ENCODE measurements around the gene CT47B1. TPM values are rescaled to one million over a fixed set of nuclear protein-coding genes. Genes with fewer than 3 reads are reported as not detected.

CT47B1 gene
- total RNA-seq, 1 donor from 2014 or later: not detected

- Histone ChIP-seq H3F3A (ENCODE audit: low read depth) (no peaks in the 10 kb centered on the region), H3K4me1 (no peaks in the 10 kb centered on the region), H3K9me3 (ENCODE audit: low read depth) (no peaks in the 10 kb centered on the region), H3K27me3 (peaks cover 96% of the 10 kb centered on the region), H2AFZ (replicated peaks) (no peak overlapping the region), H3K27ac (no peak overlapping the region), H3K4me3 (no peak overlapping the region), H3K36me3 (no peaks in the 10 kb centered on the region), H3K79me2 (ENCODE audit: low read depth) (no peaks in the 10 kb centered on the region), H3K4me2 (no peak overlapping the region), H4K20me1 (ENCODE audit: low read depth) (no peaks in the 10 kb centered on the region), H3K9ac (no peak overlapping the region)
- H3K27ac Mint-ChIP-seq: no peak overlapping the region
- peaks cover 2% of the 10 kb centered on the region for H3K9me3 Mint-ChIP-seq
- H3K4me3 Mint-ChIP-seq: no peak overlapping the region
- no peaks in the 10 kb centered on the region for H3K4me1 Mint-ChIP-seq
- no peak for DNase-seq (ENCODE audit: low spot score)
- peaks cover 4% of the 10 kb centered on the region for H3K27me3 Mint-ChIP-seq (ENCODE audit: insufficient read depth, low read depth)
- no peak for TF ChIP-seq EZH2 (IDR thresholded peaks at IDR 0.05)
- no peak for TF ChIP-seq CTCF (IDR thresholded peaks at IDR 0.05)
- TF ChIP-seq EZH2phosphoT487 (IDR thresholded peaks at IDR 0.05): no peak
- no peaks in the 10 kb centered on the region for H3K36me3 Mint-ChIP-seq
Observed at GRCh38 chrX:120823556-120823955, 52.1 kb downstream of the CT47B1 start.

Small RNA genes within 50 kb of the gene (small RNA-seq; reads per million reads assigned to genes)
- not detected for gene AC008162.1

Other genes starting within 250 kb of the CT47B1 start
- gene C1GALT1C1, start 245.8 kb downstream of the CT47B1 start, total RNA-seq (ENCODE audit: low replicate concordance): 23.0 and 41.0 TPM in 2 replicates
- gene CT47A11, start 61.3 kb upstream of the CT47B1 start, total RNA-seq (ENCODE audit: low replicate concordance): not detected in 2 replicates
- gene CT47A10, start 66.2 kb upstream of the CT47B1 start, total RNA-seq (ENCODE audit: low replicate concordance): not detected in 2 replicates
- not detected in 2 replicates for gene CT47A9, start 71.0 kb upstream of the CT47B1 start, total RNA-seq (ENCODE audit: low replicate concordance)
- not detected in 2 replicates for gene CT47A8, start 75.9 kb upstream of the CT47B1 start, total RNA-seq (ENCODE audit: low replicate concordance)
- not detected in 2 replicates for gene CT47A7, start 80.7 kb upstream of the CT47B1 start, total RNA-seq (ENCODE audit: low replicate concordance)
- not detected in 2 replicates for gene CT47A6, start 85.6 kb upstream of the CT47B1 start, total RNA-seq (ENCODE audit: low replicate concordance)
- gene CT47A5, start 90.5 kb upstream of the CT47B1 start, total RNA-seq (ENCODE audit: low replicate concordance): not detected in 2 replicates
- not detected in 2 replicates for gene CT47A4, start 95.3 kb upstream of the CT47B1 start, total RNA-seq (ENCODE audit: low replicate concordance)
- gene CT47A3, start 100.2 kb upstream of the CT47B1 start, total RNA-seq (ENCODE audit: low replicate concordance): not detected in 2 replicates
- gene CT47A2, start 105.1 kb upstream of the CT47B1 start, total RNA-seq (ENCODE audit: low replicate concordance): not detected in 2 replicates
- not detected in 2 replicates for gene CT47A1, start 109.9 kb upstream of the CT47B1 start, total RNA-seq (ENCODE audit: low replicate concordance)
- 7.5 and 8.9 TPM in 2 replicates for gene GLUD2, start 171.7 kb upstream of the CT47B1 start, total RNA-seq (ENCODE audit: low replicate concordance)